Duodenal mucosa (tissue), 2 donors: ENCODE data around the gene USP7.

ENCODE experiments used
- H3K27ac ChIP-seq: one replicate; pipeline ENCODE4 v1.7.0; 2013; ENCODE audit warnings: low read depth, low read length
- H3K27me3 ChIP-seq, 2 donors: one replicate each; pipeline ENCODE4 v1.7.0; 2013; ENCODE audit warnings: low read length in 2 of 2, control low read depth in 1 of 2; ENCODE audit not compliant: insufficient read depth in 2 of 2, control insufficient read depth in 1 of 2
- H3K36me3 ChIP-seq, 2 donors: one replicate each; pipeline ENCODE4 v1.7.0; 2013; ENCODE audit warnings: low read length in 2 of 2, control low read depth in 1 of 2; ENCODE audit not compliant: insufficient read depth in 2 of 2, control insufficient read depth in 1 of 2
- H3K4me1 ChIP-seq, 2 donors: one replicate each; pipeline ENCODE4 v1.7.0; 2013; ENCODE audit warnings: low read length in 2 of 2, control low read depth in 1 of 2; ENCODE audit not compliant: insufficient read depth in 2 of 2, control insufficient read depth in 1 of 2
- H3K4me3 ChIP-seq, 2 donors: one replicate each; pipeline ENCODE4 v1.7.0; 2013; ENCODE audit warnings: low read length in 2 of 2, low read depth in 1 of 2
- H3K9ac ChIP-seq, 2 donors: one replicate each; pipeline ENCODE4 v1.7.0; 2013; ENCODE audit warnings: low read length in 2 of 2, low read depth in 1 of 2
- H3K9me3 ChIP-seq, 2 donors: one replicate each; pipeline ENCODE4 v1.7.0; 2013; ENCODE audit warnings: low read length in 2 of 2, control low read depth in 1 of 2; ENCODE audit not compliant: control insufficient read depth in 1 of 2

The USP7 gene

DNA sequence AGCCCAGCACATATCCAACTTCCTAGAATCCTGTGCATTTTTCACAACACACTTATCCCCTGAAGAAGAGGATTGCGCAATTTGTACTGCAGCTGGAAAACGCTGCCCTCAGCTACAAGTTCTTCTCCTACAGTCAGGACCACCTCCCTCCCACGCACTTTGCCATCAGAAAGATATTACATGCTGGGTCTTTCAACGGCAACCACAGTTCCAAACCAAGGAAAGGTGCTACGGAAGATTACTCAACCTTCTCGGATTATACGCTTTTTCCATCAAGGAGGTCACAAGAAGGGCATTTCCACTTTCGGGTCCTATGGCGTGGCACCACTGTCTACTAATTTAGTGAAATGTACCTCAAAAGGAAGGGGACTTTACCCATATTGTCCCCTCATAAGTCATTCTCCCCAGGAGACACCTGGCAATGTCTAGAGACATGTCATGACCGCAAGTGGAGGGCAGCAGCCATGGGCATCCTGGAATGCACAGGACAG is 35.2 kb downstream of the USP7 start:
- Histone ChIP-seq H3K4me1 (peaks cover 33 to 45% of the 10 kb centered on the region in 2 donors), H3K36me3 (peaks cover 21 to 28% of the 10 kb centered on the region in 2 donors), H3K4me3 (no peak overlapping the region), H3K27ac (no peak overlapping the region), H3K9me3 (no peaks in the 10 kb centered on the region), H3K27me3 (no peaks in the 10 kb centered on the region), H3K9ac (no peak overlapping the region)

- no peaks in the 10 kb centered on the region for H3K9me3 ChIP-seq
- peaks cover 32 to 39% of the 10 kb centered on the region in 2 donors for H3K36me3 ChIP-seq
- H3K9ac ChIP-seq, result no peak overlapping the region
- H3K4me3 ChIP-seq, result peak overlapping the region in 1 of 2 donors; percentile 25
- H3K4me1 ChIP-seq, result peaks cover 38 to 48% of the 10 kb centered on the region in 2 donors
- H3K27me3 ChIP-seq, result no peaks in the 10 kb centered on the region
- H3K27ac ChIP-seq, result no peak overlapping the region
These were observed 36.9 kb downstream of the USP7 start for GRCh38 chr16:8926827-8927226.

GRCh38 chr16:8925455-8925854 is 38.3 kb downstream of the USP7 start:
- Histone ChIP-seq H3K27ac (no peak overlapping the region), H3K27me3 (no peaks in the 10 kb centered on the region), H3K4me1 (peaks cover 38 to 41% of the 10 kb centered on the region in 2 donors), H3K36me3 (peaks cover 44 to 50% of the 10 kb centered on the region in 2 donors), H3K9me3 (no peaks in the 10 kb centered on the region), H3K4me3 (no peak overlapping the region), H3K9ac (no peak overlapping the region)

GRCh38 chr16:8924214-8924613 is 39.5 kb downstream of the USP7 start:
- Histone ChIP-seq H3K9me3 (no peaks in the 10 kb centered on the region), H3K9ac (peak overlapping the region in 1 of 2 donors; percentile 16), H3K4me1 (peaks cover 35 to 37% of the 10 kb centered on the region in 2 donors), H3K4me3 (no peak overlapping the region), H3K36me3 (peaks cover 44 to 52% of the 10 kb centered on the region in 2 donors), H3K27ac (no peak overlapping the region), H3K27me3 (no peaks in the 10 kb centered on the region)

DNA sequence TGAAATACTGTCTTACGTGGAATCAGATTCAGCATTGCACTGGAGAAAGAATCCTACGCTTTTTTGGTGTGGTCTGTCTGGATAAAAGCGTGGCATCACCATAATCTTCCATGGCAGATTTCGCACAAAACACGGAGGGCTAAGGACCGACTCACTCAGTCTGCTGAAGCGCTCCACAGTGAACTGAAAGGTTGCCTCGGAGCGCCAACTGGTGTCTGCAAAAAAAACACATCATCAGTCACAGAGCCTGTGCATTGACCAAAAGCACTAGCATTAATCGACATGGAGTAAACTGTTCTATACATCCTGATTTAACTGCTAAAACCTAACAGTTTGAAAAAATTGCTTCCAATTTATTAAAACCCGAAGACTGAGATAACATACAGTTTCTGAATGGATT is 40.5 kb downstream of the USP7 start:
- Histone ChIP-seq H3K9ac (no peak overlapping the region), H3K36me3 (peaks cover 38 to 53% of the 10 kb centered on the region in 2 donors), H3K4me1 (peaks cover 29 to 34% of the 10 kb centered on the region in 2 donors), H3K9me3 (no peaks in the 10 kb centered on the region), H3K27me3 (no peaks in the 10 kb centered on the region), H3K27ac (no peak overlapping the region), H3K4me3 (no peak overlapping the region)

DNA sequence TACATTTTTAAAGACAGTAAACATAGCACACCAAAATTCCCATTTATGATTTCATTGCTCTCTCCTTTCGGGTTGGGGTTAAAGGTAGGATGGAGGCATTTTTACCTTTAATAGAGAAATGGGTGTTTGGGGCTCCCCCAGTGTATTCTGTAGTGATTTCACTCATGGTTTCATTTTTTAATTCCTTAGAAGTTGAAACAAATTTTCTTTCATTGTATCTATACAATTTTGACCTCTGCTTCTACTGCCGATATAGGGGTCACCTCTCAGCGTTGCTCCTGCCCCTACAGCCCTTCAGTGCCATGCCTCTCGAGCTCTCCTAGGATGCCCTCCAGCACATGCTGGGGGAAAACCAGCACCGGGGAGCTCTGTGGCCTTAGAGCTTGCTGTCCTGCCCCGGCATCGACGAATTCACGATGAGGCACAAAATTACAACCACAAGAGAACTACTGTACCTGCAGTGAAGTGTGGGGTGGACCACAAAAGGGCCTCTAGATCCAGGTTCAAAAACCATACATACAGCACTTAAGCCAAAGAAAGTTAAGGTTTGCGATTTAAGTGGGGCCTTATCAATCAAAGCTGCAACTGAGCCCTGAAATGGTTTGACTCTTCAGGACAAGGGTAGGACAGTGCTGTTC is 42.2 kb downstream of the USP7 start:
- H3K27ac ChIP-seq, result no peak overlapping the region
- peaks cover 25 to 29% of the 10 kb centered on the region in 2 donors for H3K4me1 ChIP-seq
- no peak overlapping the region for H3K4me3 ChIP-seq
- peaks cover 41 to 64% of the 10 kb centered on the region in 2 donors for H3K36me3 ChIP-seq
- no peak overlapping the region for H3K9ac ChIP-seq
- no peaks in the 10 kb centered on the region for H3K27me3 ChIP-seq
- no peaks in the 10 kb centered on the region for H3K9me3 ChIP-seq

DNA sequence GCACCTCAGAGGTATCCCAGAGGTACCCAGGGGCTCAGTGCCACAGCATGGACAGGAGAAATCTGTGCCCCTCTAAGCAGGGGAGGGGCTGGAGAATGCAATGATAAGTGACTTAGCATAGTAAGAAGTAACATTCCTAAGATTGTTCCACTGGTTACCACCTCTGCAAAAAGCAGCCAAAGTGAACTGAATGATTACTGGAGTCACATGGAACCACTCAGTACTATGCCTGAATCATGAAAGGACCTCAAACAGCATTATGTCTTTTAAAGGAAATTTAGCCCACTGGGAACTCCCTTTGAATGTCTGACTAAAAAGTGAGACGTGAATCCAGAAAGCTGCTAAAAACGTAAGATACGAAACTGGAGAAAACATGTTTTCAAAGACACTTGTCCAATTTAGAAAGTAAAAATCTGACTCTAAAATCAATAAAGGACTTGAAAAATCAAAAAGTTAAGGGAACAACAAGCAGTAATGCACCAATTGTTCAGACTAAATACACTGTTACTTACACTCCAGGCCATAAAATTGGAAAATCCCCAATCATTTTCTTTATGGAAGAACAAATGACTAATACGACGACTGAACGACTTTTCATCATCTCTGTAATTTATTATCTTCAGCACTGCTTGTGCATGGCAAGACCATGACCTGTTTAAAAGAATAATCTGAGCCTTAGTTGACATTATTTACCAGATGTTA is 42.9 kb downstream of the USP7 start:
- no peaks in the 10 kb centered on the region for H3K27me3 ChIP-seq
- peaks cover 32% of the 10 kb centered on the region in 2 donors for H3K4me1 ChIP-seq
- H3K36me3 ChIP-seq, result peaks cover 42 to 69% of the 10 kb centered on the region in 2 donors
- no peak overlapping the region for H3K4me3 ChIP-seq
- H3K27ac ChIP-seq, result no peak overlapping the region
- H3K9ac ChIP-seq, result no peak overlapping the region
- no peaks in the 10 kb centered on the region for H3K9me3 ChIP-seq

GRCh38 chr16:8919934-8920462 is 43.7 kb downstream of the USP7 start:
- peaks cover 44 to 74% of the 10 kb centered on the region in 2 donors for H3K36me3 ChIP-seq
- no peak overlapping the region for H3K27ac ChIP-seq
- no peak overlapping the region for H3K9ac ChIP-seq
- no peak overlapping the region for H3K4me3 ChIP-seq
- no peaks in the 10 kb centered on the region for H3K27me3 ChIP-seq
- H3K4me1 ChIP-seq, result peaks cover 27% of the 10 kb centered on the region in 2 donors
- no peaks in the 10 kb centered on the region for H3K9me3 ChIP-seq

- Histone ChIP-seq H3K36me3 (peaks cover 44 to 79% of the 10 kb centered on the region in 2 donors), H3K4me3 (no peak overlapping the region), H3K9me3 (no peaks in the 10 kb centered on the region)
These were observed 44.4 kb downstream of the USP7 start for GRCh38 chr16:8919089-8919933.

More at GRCh38 chr16:8919089-8919933, 44.4 kb downstream of the USP7 start:
- Histone ChIP-seq H3K27me3 (no peaks in the 10 kb centered on the region), H3K4me1 (peaks cover 20% of the 10 kb centered on the region in 2 donors), H3K9ac (no peak overlapping the region), H3K27ac (no peak overlapping the region)
